Activated naive CD4-positive, alpha-beta T cell (primary cell): ENCODE data around the gene SPDYE6.
"Not testable (repeated sequence)": the region's sequence is repeated elsewhere in the genome, so short reads cannot be mapped to it uniquely, and the experiment has no call there.

ENCODE experiments used
- DNase-seq, 4 experiments: peaks; one replicate each; lab custom pipeline; 2025; lab: John Stamatoyannopoulos, UW

Gene SPDYE6

GRCh38 chr7:102363549-102364393, 7.5 kb upstream of the SPDYE6 start:
- DNase-seq, result peak; percentile 65 to 85 (median 77)

GRCh38 chr7:102346983-102347382, 9.3 kb downstream of the SPDYE6 start:
- not testable (repeated sequence) for DNase-seq

GRCh38 chr7:102340599-102341368, 15.5 kb downstream of the SPDYE6 start:
- DNase-seq, result not testable (repeated sequence)

- not testable (repeated sequence) for DNase-seq
These were observed 18.8 kb downstream of the SPDYE6 start for GRCh38 chr7:102337420-102337819.

GRCh38 chr7:102337002-102337401, 19.2 kb downstream of the SPDYE6 start:
- not testable (repeated sequence) for DNase-seq

- not testable (repeated sequence) for DNase-seq
These were observed 20.7 kb downstream of the SPDYE6 start for GRCh38 chr7:102335574-102335973.

GRCh38 chr7:102330666-102331460, 25.4 kb downstream of the SPDYE6 start:
- not testable (repeated sequence) for DNase-seq

- not testable (repeated sequence) for DNase-seq
These were observed 26.9 kb downstream of the SPDYE6 start for GRCh38 chr7:102329366-102329765.

- DNase-seq, result not testable (repeated sequence)
These were observed 27.4 kb downstream of the SPDYE6 start for GRCh38 chr7:102328863-102329262.

- not testable (repeated sequence) for DNase-seq
These were observed 29.1 kb downstream of the SPDYE6 start for GRCh38 chr7:102327183-102327582.

- no peak for DNase-seq
These were observed 29.9 kb downstream of the SPDYE6 start for GRCh38 chr7:102326157-102326889.

GRCh38 chr7:102325106-102325505, 31.1 kb downstream of the SPDYE6 start:
- DNase-seq, result not testable (repeated sequence)

- no peak for DNase-seq
These were observed 32.4 kb downstream of the SPDYE6 start for GRCh38 chr7:102323914-102324195.

GRCh38 chr7:102322202-102322715, 34.0 kb downstream of the SPDYE6 start:
- no peak for DNase-seq

- DNase-seq, result no peak
These were observed 34.7 kb downstream of the SPDYE6 start for GRCh38 chr7:102321351-102322201.

GRCh38 chr7:102320601-102321350, 35.5 kb downstream of the SPDYE6 start:
- no peak for DNase-seq

- DNase-seq, result no peak
These were observed 36.1 kb downstream of the SPDYE6 start for GRCh38 chr7:102320181-102320580.

- DNase-seq, result no peak
These were observed 36.6 kb downstream of the SPDYE6 start for GRCh38 chr7:102319671-102320070.

- no peak for DNase-seq
These were observed 37.7 kb downstream of the SPDYE6 start for GRCh38 chr7:102318482-102318971.
